ENCODE results near the gene IFIT2.
"Not testable (repeated sequence)": the region's sequence is repeated elsewhere in the genome, so short reads cannot be mapped to it uniquely, and the experiment has no call there.

Gene IFIT2

DNA sequence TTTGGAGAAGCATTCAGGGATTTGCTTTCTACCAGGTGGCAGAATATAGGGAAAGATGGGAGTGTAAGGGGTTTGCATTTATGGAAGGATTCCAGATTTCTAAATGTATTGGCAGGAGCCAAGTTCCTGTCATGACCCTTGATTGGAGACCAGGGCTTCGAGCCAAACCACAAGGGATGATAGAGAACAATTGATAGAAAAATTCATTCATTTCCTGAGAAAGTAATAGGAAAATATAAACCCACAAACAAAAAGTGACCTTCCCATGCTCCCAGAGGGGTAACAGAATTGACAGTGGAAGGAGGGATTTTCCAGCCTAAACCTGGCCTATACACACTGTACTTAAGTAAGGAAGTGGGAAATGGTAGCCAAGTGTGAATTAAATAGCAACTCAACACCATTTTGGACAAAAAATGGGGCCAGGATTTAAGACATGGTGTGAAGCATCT, 22.4 kb upstream of the IFIT2 start:
- peak in 1 of 58 donors; percentile 43 for DNase-seq

DNA sequence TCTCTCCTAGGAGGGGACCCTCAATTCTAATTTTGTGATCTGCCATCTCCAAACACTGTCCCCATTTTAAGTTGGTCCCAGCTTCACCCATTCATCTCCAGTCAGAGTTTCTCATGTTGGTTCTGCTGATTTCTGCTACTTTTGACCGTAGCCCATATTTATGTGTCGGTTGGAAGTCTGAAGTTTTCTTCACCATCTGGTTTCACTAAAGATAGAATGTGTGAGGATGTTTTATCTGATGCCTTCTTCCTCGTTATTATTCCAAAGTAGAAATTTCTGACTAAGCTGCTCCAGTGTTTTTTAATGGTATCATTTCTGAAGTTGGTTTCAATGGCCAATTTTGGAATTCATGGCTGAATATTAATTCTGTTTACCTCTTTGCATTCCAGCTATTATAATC, 21.3 kb upstream of the IFIT2 start:
- peak in 1 of 58 donors; percentile 43 for DNase-seq

DNA sequence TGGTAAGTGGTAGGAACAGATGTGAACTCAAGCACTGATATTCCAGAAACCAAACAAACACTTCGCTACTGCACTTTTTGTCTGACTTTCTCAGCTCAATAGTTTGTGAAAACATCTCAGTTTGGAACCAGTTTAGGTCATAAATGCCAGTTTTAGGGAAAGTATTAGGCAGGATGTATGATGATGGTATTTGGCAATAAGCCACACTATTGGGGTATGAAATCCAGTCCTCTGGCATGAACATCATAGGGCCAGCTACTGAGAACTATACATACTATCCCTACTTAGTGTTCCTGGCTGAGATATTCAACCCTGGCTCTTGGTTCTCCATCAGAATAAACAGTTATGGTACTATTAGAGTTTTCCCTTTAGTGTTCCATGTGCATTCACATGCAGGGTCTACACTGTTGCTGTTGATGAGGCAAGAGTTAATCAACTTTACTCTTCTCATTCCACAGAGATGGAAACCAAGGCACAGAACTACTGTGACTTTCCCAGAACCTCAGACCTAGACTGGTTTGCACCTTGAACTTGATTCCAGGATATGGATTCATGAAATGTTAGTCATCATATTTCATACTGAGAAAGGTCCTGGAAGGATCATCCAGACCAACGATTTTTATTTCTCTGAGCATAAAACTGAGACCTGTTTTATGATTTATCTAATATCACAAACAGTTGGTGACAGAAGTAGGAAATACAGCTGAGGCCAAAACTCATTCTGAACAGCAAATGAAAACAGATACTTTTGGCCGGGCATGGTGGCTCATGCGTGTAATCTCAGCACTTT, 20.0 kb upstream of the IFIT2 start:
- no peak for DNase-seq

DNA sequence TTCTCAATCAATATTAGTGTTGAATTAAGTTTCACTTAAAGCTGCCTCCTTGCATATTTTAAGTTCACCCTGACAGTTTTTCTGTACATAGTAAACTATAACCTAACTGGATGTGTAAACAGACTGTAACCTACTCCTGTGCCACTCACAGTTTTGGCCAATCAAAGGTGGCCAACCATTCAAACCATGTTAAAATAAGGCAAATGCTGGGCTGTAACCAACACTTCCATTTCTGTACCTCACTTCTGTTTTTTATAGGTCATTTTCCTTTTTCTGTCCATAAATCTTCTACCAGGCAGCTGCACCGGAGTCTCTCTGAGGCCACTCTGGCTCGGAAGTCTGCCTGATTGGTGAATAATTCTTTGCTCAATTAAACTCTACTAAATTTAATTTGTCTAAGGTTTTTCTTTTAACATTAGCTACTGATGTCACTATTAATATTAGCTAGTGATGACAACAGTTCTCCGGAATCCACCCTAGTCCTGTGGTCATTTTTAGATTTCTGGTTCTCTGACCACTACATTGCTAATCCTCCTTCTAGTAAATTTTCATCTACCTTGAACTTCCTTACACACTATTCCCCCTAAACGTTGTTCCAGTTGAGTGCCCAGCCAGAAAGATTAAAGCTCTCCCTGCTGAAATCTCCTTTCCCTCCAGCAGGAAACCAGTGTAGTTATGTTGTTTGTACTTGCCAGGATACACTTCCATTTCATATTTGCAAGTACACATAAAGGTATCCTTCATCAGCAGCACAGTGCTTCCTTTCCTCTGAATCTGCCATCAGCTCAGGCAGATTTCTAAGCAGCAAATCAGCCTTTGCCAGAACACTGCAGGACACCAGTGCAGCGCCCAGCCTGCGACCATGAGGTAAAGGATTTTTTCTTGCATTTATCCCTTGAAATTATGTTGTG, 18.6 kb upstream of the IFIT2 start:
- DNase-seq = peak in 3 of 58 donors; percentile 32 to 55 (median 45)

DNA sequence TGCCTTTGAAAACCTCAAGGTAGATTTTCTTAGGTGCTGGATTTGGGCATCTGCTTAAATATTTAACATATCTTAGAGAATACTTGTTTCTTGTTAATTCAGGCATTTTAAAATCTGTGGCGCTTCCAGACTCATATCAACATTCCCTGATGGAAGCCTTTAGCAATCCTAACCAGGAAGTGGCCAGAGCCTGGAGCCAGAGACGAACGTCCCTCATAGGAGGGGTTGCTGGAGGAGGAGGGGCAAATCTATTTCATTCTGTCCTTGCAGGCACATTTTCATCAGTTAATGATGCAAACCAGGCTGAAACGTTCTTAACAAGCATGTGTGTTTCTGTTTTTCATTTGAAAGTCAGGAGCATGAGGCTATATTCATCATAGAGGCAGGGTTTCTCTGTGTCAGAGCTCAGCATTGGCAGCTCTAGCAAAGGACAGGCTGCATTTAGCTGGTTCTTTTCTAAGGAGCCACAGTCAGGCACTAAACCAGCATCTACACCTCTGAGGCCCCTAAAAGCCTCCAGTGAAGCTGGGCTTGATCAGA, 17.8 kb upstream of the IFIT2 start:
- peak in 15 of 58 donors; percentile 16 to 64 (median 39) for DNase-seq

DNA sequence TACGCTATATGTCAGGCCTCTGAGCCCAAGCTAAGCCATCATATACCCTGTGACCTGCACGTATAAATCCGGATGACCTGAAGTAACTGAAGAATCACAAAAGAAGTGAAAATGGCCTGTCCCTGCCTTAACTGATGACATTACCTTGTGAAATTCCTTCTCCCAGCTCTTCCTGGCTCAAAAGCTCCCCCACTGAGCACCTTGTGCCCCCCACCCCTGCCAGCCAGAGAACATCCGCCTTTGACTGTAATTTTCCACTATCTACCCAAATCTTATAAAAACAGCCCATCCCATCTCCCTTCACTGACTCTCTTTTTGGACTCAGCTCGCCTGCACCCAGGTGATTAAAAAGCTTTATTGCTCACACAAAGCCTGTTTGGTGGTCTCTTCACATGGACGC, 17.1 kb upstream of the IFIT2 start:
- not testable (repeated sequence) for DNase-seq

DNA sequence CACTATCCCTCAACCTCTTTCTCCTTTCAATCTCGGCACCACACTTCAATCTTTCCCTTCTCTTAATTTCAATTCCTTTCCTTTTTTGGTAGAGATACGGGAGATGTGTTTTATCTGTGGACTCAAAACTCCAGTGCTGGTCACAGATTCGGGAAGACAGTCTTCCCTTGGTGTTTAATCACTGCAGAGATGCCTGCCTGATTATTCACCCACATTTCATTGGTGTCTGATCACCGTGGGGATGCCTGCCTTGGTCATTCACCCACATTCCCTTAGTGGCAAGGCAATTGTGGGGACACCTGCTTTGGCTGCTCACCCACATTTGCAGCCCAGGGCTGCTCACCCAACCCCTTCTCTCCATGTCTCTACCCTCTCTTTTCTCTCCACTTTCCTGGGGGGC, 16.5 kb upstream of the IFIT2 start:
- DNase-seq = not testable (repeated sequence)

DNA sequence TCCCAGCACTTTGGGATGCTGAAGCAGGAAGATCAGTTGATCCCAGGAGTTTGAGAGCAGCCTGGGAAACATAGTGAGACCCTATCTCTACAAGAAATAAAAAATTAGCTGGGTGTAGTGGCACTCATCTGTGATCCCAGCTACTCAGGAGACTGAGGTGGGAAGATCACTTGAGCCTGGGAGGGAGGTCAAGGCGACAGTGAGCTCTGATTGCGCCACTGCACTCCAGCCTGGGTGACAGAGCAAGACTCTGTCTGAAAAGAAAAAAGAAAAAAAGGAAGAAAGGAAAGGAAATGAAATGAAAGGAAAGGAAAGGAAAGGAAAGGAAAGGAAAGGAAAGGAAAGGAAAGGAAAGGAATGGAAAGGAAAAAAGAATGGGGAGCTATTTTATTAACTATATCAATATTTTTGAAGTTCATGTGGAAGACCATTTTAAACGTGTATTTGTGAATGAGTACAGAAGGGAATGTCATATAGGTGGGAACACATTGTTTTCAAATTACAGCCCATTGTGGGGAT, 7.1 kb upstream of the IFIT2 start:
- no peak for DNase-seq

DNA sequence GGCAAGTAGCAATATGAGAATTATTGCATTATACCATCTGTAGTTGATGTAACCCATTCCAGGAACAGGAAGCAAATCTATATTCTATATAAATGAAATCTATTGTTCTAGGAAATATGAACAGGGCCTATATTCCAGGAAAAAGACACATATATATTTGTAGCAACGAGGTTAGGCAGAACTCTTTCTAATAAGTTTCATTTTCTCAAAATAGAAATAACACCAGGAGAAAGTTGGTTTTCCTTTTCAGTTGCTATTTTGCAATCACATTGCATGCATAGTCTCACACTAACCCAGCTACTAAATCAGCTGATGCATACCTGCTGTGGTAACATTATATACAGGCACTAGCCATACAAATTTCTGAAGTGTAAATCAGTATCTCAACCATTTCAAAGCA, 6.2 kb upstream of the IFIT2 start:
- no peak for DNase-seq

DNA sequence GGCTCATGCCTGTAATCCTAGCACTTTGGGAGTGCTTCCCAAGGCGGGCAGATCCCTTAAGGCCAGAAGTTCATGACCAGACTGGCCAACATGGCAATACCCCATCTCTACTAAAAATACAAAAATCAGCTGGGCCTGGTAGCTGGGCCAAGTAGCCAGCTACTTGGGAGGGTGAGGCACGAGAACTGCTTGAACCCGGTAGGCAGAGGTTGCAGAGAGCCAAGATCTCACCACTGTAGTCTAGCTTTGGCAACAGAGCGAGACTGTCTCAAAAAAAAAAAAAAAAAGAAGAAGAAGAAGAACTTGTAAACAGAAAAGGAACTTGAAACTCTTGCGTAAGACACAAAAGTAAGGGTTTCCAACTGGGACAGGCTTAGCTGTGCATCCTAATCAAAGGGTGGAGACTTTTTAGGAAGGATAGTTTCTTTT, 5.6 kb upstream of the IFIT2 start:
- peak in 6 of 58 donors; percentile 6 to 49 (median 35) for DNase-seq

DNA sequence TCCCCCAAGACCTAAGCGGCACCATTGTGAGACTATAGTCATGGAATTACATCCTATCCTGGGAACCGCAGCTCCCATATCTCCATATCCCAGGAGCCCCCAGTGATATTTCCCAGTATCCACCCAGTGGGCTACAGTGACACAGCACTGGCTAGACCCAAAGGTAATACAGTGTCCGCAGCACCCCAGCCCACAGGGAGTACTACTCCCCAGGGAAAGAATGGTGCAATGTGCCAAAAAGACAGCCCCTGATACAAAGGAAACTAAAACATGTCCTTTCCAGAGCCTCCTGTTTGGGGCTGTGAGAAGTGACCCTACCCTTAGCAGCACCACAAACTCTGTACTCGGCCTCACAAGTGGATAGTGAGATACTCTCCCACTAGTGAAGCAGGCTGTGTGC, 4.5 kb upstream of the IFIT2 start:
- DNase-seq = no peak

DNA sequence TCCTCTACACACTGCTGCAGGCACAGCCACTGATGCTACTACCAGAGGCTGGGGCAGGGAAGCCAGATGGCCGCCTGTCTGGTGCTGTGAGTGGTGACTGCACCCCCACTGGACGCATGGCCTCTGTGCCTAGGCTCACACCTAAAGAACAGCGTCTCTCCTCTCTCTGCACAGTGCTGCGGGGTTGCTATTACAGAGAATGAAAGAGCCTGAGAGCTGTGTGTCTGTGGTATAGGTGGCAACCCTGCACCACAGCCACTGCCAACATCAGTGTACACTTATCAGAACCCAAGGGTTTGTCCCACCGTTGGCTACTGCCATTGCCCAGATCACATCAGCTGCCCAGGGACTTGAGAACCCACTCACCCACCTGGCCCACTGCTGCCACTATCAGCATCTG, 4.1 kb upstream of the IFIT2 start:
- DNase-seq = no peak

DNA sequence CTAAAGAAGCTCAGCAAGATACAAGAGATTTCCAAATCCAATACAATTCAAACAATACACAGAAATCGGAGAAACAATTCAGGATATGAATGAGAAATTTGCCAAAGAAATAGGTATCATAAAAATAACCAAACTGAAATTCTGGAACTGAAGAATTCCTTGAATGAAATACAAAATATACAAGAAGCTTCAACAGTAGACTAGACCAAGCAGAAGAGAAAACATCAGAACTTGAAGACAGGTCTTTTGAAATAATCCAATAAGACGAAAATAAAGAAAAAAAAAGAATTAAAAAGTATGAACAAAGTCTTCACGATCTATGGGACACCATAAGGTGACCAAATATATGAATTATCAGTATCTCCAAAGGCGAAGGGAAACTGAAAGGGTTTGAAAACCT, 2.8 kb upstream of the IFIT2 start:
- no peak for DNase-seq

DNA sequence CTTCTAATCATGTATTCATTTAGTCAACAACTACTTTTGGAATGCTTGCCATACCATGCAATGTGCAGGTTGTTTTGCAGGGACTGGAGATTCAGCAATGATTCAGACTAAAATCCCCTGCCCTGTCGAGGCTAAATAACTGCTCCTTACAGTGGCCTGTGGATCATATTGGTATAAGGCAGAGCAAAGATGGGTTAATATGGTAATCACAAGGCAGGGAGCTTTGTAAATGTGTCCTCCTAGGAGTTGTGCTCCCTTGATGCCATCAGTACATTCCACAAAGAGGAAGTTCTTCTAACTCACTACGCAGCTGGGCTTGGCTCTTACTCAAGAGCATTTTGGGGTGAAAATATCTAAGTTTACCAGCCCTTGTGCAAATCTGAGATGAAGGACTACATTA, 614 bp upstream of the IFIT2 start:
- DNase-seq = peak in 7 of 58 donors; percentile 19 to 69 (median 25)

DNA sequence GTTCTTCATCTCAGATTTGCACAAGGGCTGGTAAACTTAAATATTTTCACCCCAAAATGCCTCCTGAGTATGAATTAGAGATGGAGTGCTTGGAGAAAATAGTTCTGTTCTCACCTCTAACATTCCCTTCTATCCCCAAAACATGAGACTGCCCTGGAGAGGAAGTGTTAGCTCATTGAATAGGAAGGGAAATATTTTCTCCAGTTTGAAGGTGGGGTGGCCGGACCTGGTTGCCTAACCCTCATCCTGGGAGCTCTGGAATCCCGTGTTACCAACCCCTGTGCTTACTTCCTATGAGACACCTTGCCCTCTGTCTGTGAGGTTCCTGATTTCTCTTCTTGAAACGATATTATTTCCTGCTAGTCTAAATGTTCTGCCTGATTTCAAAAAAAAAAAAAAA, 779 bp downstream of the IFIT2 start:
- DNase-seq = peak in 2 of 58 donors; percentile 10 to 34

DNA sequence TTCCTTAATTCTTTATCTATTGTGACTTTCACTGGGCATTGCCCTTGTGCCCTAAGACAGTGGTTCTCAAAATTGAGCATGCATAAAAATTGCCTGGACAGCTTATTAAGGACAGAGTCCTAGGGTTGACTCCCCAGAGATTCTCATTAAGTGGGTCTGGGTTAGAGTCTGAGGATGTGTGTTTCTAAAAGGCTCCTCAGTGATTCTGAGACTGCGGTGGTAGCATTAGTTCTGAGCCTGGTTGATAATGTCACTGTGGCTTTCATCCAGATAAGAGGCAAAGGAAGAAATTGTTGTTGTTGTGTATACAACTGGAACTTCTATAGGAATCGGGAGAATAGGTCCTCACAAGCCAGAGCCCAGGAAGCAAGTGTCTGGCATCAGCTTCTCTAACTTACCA, 1.3 kb downstream of the IFIT2 start:
- DNase-seq = peak in 1 of 58 donors; percentile 21

DNA sequence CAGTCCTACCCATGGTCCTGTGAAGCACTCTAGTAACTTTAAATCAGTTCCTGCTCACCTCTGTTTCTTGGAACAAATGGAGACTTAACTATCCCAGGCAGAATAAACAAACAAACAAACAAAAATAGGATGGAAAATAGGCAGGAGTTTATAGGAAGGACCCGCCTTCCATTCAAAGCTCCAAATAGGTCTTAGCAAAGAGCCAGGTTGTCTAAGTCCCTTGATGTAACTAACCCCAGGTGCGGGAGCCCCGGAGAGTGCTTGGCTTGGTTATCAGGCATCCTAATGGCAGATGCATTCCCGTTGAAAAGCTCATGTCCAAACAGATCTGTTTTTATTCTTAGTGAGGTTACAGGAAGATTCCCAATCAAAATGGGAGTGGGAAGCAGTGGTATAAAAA, 2.2 kb downstream of the IFIT2 start:
- DNase-seq = no peak

DNA sequence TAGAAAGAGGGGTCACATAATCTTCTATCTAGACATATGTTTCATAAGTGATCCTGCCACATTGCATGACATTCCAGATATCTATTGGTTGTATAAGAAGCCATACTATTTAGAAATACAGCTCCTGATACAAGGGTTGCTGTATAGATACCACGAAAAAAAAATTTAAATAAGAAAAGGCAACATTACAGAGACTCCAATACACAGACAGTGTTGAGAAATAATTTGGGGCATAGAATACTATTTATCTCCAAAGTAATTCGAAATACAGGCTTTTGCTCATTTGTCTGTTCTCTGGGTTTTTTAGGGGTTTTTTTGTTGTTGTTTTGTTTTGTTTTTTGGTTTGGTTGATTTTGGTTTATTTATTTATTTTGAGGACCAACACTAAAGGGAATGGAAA, 2.6 kb downstream of the IFIT2 start:
- DNase-seq = no peak

DNA sequence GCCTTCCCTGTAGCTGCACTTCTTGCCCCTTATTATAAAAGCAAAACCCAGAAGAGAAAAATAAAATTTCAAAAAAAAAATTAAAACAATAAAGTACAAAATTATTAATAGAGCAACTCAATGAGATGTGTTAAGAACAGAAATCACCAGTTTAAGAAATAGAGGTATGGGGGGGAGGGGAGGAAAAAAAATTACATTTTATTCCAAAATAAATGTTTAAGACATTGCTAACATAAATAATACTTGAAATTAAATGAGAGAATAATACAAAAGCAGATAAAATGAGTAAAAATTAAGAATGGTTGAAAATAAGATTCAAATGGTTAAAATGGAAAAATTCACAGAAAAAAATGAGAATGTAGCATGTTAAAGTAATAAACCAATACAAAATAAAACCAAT, 3.1 kb downstream of the IFIT2 start:
- DNase-seq = no peak

DNA sequence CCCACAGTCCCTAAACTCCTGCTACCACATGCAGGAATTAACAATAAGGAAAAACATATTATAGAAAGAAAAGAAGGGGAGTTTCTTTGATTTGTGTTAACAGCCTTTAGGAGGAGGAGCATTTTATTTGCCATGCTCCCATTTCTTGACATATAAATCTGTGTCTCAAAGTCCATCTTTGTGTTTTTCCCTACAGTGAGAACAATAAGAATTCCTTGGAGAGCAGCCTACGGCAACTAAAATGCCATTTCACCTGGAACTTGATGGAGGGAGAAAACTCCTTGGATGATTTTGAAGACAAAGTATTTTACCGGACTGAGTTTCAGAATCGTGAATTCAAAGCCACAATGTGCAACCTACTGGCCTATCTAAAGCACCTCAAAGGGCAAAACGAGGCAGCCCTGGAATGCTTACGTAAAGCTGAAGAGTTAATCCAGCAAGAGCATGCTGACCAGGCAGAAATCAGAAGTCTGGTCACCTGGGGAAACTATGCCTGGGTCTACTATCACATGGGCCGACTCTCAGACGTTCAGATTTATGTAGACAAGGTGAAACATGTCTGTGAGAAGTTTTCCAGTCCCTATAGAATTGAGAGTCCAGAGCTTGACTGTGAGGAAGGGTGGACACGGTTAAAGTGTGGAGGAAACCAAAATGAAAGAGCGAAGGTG, 4.1 kb downstream of the IFIT2 start:
- no peak for DNase-seq

Measured in anterior cingulate cortex (tissue), 58 donors.